SIG-M5 treated with dmso at 0.1 percent for 504 hours (cell line): Measurements from ENCODE around the gene DLGAP1.

Source experiments
- DNase-seq: peaks from one replicate; lab custom pipeline; 2025; ENCODE audit not compliant: unreplicated experiment; lab: John Stamatoyannopoulos, UW

DLGAP1 gene

DNA sequence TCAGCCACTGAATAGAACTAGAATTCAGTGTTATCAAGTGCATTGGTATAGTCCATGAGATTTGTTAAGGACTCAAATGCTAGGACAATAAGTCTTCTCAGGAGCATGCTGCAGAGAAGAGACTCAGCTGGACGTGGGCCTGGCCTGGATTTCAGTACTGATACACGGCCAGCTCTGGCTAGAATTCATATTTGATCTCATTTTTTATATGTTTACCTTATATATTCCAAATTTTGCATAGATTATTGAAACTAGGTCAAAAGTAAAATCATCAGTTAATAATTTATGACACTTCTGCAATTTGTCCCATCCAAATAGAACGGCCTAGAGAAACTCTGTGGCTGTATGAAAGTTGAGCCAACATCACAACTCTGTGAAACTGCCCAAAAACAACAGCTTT is 262.0 kb downstream of the DLGAP1 start:
- DNase-seq = no peak

- no peak for DNase-seq
Measured at GRCh38 chr18:4181882-4182568, 273.1 kb downstream of the DLGAP1 start.

- no peak for DNase-seq
Measured at GRCh38 chr18:4181086-4181485, 274.0 kb downstream of the DLGAP1 start.

- no peak for DNase-seq
Measured at GRCh38 chr18:4172196-4173100, 282.7 kb downstream of the DLGAP1 start.

- no peak for DNase-seq
Measured at GRCh38 chr18:4157352-4157751, 297.8 kb downstream of the DLGAP1 start.

DNA sequence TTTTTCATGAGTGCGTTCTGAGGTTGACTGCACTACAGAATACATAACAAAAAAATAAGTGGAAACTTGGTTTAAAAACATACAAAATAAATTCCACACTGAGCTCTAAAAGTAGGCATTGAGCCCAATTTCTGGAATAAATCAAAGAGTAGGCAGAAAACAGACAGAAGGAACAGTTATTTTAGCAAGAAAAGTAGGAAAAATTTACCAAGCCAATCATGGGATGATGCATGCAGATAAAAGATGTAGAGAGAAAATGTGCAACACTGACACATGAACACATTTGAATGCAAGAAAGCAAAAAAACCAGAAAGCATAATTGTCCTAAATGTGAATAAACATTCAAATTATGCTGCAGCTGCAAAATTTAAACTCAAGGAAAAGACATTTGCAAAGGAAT is 308.3 kb downstream of the DLGAP1 start:
- DNase-seq = no peak

DNA sequence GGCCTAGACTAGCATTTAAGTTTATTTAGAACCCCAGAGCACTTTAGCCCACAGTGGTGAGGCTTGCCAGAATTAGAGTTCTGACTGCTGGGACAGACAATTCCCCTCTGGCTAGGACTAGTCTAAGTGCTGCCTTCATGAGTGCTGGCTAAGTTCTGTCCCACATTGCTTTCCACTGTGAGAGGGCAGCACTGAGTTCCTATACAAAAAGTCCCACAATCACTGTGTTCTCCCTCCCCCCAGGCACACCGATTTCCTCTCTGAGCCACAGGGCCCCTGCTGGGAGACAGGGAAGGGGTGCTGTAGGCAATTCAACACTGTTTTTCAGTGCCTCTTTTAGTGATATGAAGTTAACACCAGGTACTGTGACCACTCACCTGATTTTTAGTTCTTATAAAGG is 310.9 kb downstream of the DLGAP1 start:
- DNase-seq = no peak

DNA sequence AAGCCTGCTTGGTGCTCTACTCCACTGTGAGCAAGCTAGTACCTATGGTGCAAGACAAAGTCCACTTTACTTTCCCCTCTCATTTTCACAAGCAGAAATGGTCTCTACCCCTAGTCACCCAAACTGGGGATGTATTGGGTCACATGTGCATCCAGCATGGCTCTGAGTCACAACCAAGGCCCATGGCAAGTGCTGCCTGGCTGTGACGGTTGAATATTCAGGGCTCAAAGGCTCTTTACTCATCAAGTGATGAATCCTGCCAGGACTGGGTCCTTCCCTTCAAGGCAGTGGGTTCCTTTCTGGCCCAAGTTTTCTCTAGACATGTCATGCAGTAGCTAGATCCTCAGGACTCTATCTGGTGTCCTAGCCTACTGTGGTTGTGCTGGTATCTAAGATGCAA is 311.5 kb downstream of the DLGAP1 start:
- no peak for DNase-seq

GRCh38 chr18:4142876-4143275 is 312.2 kb downstream of the DLGAP1 start:
- no peak for DNase-seq

- DNase-seq = no peak
Measured at GRCh38 chr18:4134700-4135099, 320.4 kb downstream of the DLGAP1 start.

DNA sequence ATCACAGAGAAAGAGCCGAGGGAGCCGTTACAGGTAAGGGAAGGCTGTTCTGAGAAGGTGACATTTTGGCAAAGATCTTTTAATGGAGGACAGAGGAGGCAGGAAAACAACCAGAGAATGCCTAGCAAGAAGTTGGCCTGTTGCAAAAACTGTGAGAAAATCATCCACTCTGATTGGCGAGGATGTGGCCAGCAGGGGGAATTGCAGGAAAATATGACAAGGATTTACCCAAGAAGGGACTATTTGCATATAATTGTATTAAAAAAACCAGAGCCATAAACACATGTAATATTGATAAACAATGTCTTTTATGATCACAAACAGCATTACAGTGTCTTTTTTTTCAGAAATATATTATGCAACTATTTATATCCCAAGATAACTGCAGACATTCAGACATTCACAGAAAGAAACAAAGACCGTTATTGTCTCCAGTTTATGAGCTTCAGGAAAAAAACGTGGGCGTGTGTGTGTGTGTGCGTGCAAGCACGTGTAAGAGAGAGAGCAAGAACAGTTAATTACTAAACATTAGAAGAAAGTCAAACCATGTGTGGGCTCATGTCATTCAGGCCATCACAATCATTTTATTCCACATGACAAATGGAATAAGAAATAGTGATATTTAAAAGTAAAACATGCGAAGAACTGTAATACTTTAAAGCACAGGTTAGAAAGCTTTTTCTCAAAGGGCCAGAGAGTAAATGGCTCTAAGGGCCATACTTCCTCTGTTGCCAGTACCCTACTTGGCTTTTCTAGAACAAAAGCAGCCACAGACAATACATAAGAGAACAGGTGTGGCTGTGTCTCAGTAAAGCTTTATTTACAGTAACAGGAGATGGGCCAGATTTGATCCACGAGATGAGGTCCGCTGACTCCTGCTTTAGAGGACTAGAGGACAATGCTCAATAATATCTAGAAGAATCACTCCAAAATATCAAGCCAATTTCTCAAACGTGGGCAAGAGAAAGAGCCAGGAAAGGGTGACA is 324.1 kb downstream of the DLGAP1 start:
- no peak for DNase-seq

- DNase-seq = no peak
Measured at GRCh38 chr18:4126939-4127338, 328.2 kb downstream of the DLGAP1 start.

GRCh38 chr18:4125627-4126230 is 329.4 kb downstream of the DLGAP1 start:
- DNase-seq = no peak

GRCh38 chr18:4125224-4125623 is 329.9 kb downstream of the DLGAP1 start:
- DNase-seq = no peak

- DNase-seq = no peak
Measured at GRCh38 chr18:4119813-4120212, 335.3 kb downstream of the DLGAP1 start.

DNA sequence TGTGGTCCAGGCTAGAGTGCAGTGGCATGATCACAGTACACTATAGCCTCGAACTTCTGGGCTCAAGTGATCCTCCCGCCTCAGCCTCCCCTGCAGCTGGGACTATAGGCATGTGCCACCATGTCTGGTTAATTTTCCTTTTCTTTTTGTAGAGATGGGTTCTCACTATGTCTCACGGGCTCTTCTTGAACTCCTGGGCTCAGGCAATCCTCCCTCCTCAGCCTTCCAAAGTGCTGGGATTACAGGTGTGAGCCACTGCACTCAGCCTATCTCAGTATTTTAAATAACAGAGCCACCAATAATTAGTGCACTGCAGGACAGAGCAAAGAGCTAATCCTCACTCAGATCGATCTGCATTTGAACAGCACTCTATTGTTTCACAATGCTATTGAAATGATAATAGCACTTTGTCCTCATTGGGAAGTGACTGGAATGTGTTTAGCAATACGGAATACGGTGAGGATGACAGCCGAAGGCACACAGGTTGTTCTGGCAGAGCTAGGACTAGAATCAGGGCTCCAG is 335.9 kb downstream of the DLGAP1 start:
- no peak for DNase-seq

DNA sequence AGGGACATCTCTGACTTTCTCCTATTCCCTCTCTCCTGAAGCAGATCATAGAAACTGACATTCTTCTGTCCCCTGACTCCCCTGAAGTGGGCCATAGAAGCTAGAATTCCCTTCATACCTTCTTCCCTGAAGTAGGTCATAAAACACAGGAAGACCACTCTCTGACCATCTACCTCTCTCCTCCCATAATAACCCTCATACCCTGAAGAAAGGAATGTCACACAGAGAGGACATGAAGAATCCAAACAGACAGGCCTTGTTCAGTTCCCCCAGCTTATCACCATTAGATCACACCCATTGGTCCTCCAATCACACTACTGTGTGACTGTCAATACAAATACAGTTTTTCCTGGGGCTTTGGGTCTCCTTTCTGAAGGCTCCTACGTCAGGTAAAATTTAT is 347.1 kb downstream of the DLGAP1 start:
- DNase-seq = no peak

GRCh38 chr18:4107049-4107467 is 348.0 kb downstream of the DLGAP1 start:
- no peak for DNase-seq

DNA sequence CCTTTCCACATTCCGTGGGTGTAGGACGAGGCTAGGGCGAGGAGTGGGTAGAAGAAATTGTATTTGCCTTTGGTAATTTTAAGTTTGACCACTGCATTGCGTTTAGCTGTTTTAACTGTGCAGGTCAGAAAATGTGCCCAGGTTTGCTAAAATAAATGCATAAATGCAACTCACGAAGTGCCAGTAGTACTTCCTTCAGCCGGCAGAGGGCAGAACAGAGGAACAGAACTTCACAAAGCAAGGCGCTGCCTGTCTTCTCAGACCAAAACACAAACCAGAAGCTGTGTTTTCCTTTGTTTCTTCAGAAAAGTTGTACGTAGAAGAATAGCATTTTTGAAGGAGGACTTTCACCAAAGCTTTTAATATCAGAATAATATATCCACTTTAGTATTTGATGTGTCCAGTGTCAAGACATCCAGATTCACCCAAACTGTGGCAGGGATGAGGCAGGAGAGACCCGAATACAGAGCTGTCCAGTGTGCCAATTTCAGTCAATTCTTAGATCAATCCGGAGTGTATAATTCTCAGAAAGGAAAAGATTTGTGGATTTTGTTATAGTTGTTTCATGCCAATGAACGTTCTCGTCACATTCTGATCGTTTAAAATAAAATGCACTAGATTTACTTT is 348.6 kb downstream of the DLGAP1 start:
- peak; percentile 48 for DNase-seq

- DNase-seq = no peak
Measured at GRCh38 chr18:4102901-4103300, 352.2 kb downstream of the DLGAP1 start.
